A673 (cell line): ENCODE measurements around the gene FGFR4. TPM values are rescaled to one million over a fixed set of nuclear protein-coding genes. Genes with fewer than 3 reads are reported as not detected.

Experiments used
- Bru-seq: library from RNA; stranded (reverse); fragments of 400-500 nt; gene quantifications from one replicate; lab custom pipeline; 2021; lab: Mats Ljungman, UMichigan
- BruChase-seq, 2 experiments: library from RNA; stranded (reverse); fragments of 400-500 nt; gene quantifications; one replicate each; lab custom pipeline; 2021; lab: Mats Ljungman, UMichigan
- BruUV-seq: library from RNA; stranded (reverse); fragments of 400-500 nt; replicated peaks from 2 replicates; lab custom pipeline; 2021; lab: Mats Ljungman, UMichigan
- CTCF ChIA-PET: fragments of 300-600 bp; sonication (Branson Sonifier 250); formaldehyde crosslinking; loops from one replicate; lab custom pipeline; 2022; ENCODE audit warnings: antibody characterized with exemption; lab: Charles Lee
- POLR2A ChIA-PET: fragments of 300-600 bp; sonication (Branson Sonifier 250); formaldehyde crosslinking; loops from one replicate; lab custom pipeline; 2022; ENCODE audit warnings: antibody characterized with exemption; ENCODE audit not compliant: low non-redundant PET; lab: Charles Lee
- DNase-seq: peaks from one replicate; pipeline ENCODE4 v3.0.0-alpha.2; 2015; ENCODE audit warnings: low spot score
- H3K27ac ChIP-seq: fragments of 200-600 bp; sonication (generic); 2 replicates; pipeline ENCODE4 v1.5.1; 2016; ENCODE audit warnings: mixed run types, low read depth, mild to moderate bottlenecking, mixed read lengths, antibody characterized with exemption, low read length; ENCODE audit not compliant: poor library complexity, severe bottlenecking
- H3K27me3 ChIP-seq: fragments of 200-600 bp; sonication (generic); replicated peaks from 2 replicates; pipeline ENCODE4 v1.6.1; 2017; ENCODE audit warnings: mixed run types, low read depth, mild to moderate bottlenecking, mixed read lengths, antibody characterized with exemption, low read length; ENCODE audit not compliant: insufficient read depth, poor library complexity
- H3K36me3 ChIP-seq: fragments of 200-600 bp; sonication (generic); 2 replicates; pipeline ENCODE4 v1.6.1; 2016; ENCODE audit warnings: mixed run types, mild to moderate bottlenecking, mixed read lengths, antibody characterized with exemption, low read length; ENCODE audit not compliant: insufficient read depth, poor library complexity, severe bottlenecking
- H3K4me1 ChIP-seq: fragments of 200-600 bp; sonication (generic); 2 replicates; pipeline ENCODE4 v1.6.1; 2017; ENCODE audit warnings: mixed run types, mild to moderate bottlenecking, mixed read lengths, antibody characterized with exemption, low read length; ENCODE audit not compliant: insufficient read depth, poor library complexity, severe bottlenecking
- H3K4me3 ChIP-seq: fragments of 200-600 bp; sonication (generic); 2 replicates; pipeline ENCODE4 v1.5.1; 2016; ENCODE audit warnings: low read depth, mixed run types, mild to moderate bottlenecking, mixed read lengths, low read length; ENCODE audit not compliant: poor library complexity, severe bottlenecking
- H3K9me3 ChIP-seq: fragments of 200-600 bp; sonication (generic); 2 replicates; pipeline ENCODE4 v1.6.1; 2016; ENCODE audit warnings: mixed run types, low read depth, mild to moderate bottlenecking, mixed read lengths, antibody characterized with exemption, low read length; ENCODE audit not compliant: poor library complexity, severe bottlenecking
- CTCF ChIP-seq: fragments of 300-800, 200-600 bp; sonication (generic); conservative IDR thresholded peaks from 2 replicates; pipeline ENCODE4 v1.5.1; 2017; ENCODE audit warnings: low read depth, mild to moderate bottlenecking, antibody characterized with exemption, low read length, moderate library complexity, mixed read lengths
- EZH2 ChIP-seq: fragments of 200-600 bp; sonication (generic); IDR thresholded peaks from 2 replicates; pipeline ENCODE4 v1.6.1; 2017; ENCODE audit warnings: borderline replicate concordance, low read depth, mild to moderate bottlenecking, mixed read lengths, antibody characterized with exemption, low read length; ENCODE audit not compliant: poor library complexity, severe bottlenecking
- intact Hi-C: fragments of 100-400 bp; cut with micrococcal nuclease; formaldehyde crosslinking; loops from one replicate; pipeline ENCODE4 v1.10.0; 2022; ENCODE audit not compliant: unreplicated experiment
- long read RNA-seq: library from polyadenylated mRNA; stranded (forward); transcript quantifications from one replicate; pipeline ENCODE4 v2.0.0, GENCODE V29; 2022
- total RNA-seq: library from RNA; stranded (reverse); gene quantifications from 2 replicates; pipeline ENCODE4 v1.2.3, GENCODE V29; 2021

Gene FGFR4
- total RNA-seq (17.2 and 20.6 TPM in 2 replicates), Bru-seq, nascent RNA (percentile 42 among the genes with signal in this experiment), BruChase-seq, experiment 1, labeled RNA remaining after a 2-hour chase (percentile 49 among the genes with signal in this experiment), BruChase-seq, experiment 2, labeled RNA remaining after a 6-hour chase (percentile 52 among the genes with signal in this experiment)
- long read RNA-seq, transcript FGFR4-201 (18 exons, 3,122 nt) = minor isoform, 6 of 34 reads
- long read RNA-seq, transcript FGFR4-207 (18 exons, 2,638 nt) = major isoform, 12 of 34 reads
- long read RNA-seq, partial matches to known transcripts = 6 of 34 reads
- long read RNA-seq, other reads (novel, unspliced or antisense) = 9 of 34 reads

- POLR2A ChIA-PET = interaction anchor here (0.6 kb wide), 1 partner anchor 1606 kb away, joined by 3 read pairs; no protein-coding TSS in a partner anchor
- H3K27me3 ChIP-seq = no peaks in the 10 kb centered on the region
- H3K36me3 ChIP-seq = no peaks in the 10 kb centered on the region
- CTCF ChIA-PET = interaction anchor here (0.6 to 1.5 kb wide), 5 partner anchors 15 to 540 kb away, joined by 3 to 7 read pairs (median 5); partner anchors contain the start of gene NSD1
- peaks cover 22% of the 10 kb centered on the region for H3K4me1 ChIP-seq
- H3K9me3 ChIP-seq = no peaks in the 10 kb centered on the region
- no TSS peak for BruUV-seq
- H3K4me3 ChIP-seq = peak within 1 kb of the TSS; percentile 57
- TF ChIP-seq EZH2 (no peak), CTCF (peak; percentile 68)
- H3K27ac ChIP-seq = peak within 1 kb of the TSS; percentile 57
- peak; percentile 84 for DNase-seq
- intact Hi-C loops = no loop called here
These were observed at the start of gene FGFR4 for GRCh38 chr5:177086654-177087397. FGFR4 (plus strand) TSS chr5:177086915; CDS start chr5:177089603, 2,688 bp downstream.

GRCh38 chr5:177036921-177037320 lies 49.8 kb upstream of the FGFR4 start:
- no peak for DNase-seq
- ChIA-PET POLR2A (no interaction called here), CTCF (no interaction called here)
- Histone ChIP-seq H3K27me3 (no peaks in the 10 kb centered on the region), H3K4me1 (no peaks in the 10 kb centered on the region), H3K27ac (no peak overlapping the region), H3K4me3 (no peak overlapping the region), H3K36me3 (peaks cover 3% of the 10 kb centered on the region), H3K9me3 (no peaks in the 10 kb centered on the region)
- TF ChIP-seq CTCF = no peak
- TF ChIP-seq EZH2 = no peak
- intact Hi-C loops = no loop called here
- no TSS peak for BruUV-seq

- intact Hi-C loops = no loop called here
- H3K9me3 ChIP-seq = no peaks in the 10 kb centered on the region
- ChIA-PET CTCF (no interaction called here), POLR2A (no interaction called here)
- BruUV-seq = no TSS peak
- peak; percentile 28 for DNase-seq
- no peak overlapping the region for H3K27ac ChIP-seq
- H3K27me3 ChIP-seq = no peaks in the 10 kb centered on the region
- no peak overlapping the region for H3K4me3 ChIP-seq
- H3K36me3 ChIP-seq = peaks cover 24% of the 10 kb centered on the region
- TF ChIP-seq EZH2 = no peak
- no peak for TF ChIP-seq CTCF
- no peaks in the 10 kb centered on the region for H3K4me1 ChIP-seq
These were observed 45.8 kb upstream of the FGFR4 start for GRCh38 chr5:177040814-177041420.
